Adrenal gland (tissue), 5 donors: Measurements from ENCODE around the gene KCNH3.

Source experiments
- POLR2A ChIP-seq, 2 donors: fragments of 450-650 bp; IDR thresholded peaks; one replicate each; pipeline ENCODE4 v1.6.1; 2017; ENCODE audit warnings: antibody characterized with exemption in 2 of 2, mild to moderate bottlenecking in 2 of 2, moderate library complexity in 1 of 2
- TF ChIP-seq, protein P1 (sequence below), 6 experiments: fragments of 450-650 bp in 4 of 6; fragments of 200-600 bp in 2 of 6; sonication (generic) in 1 of 6; IDR thresholded peaks; 1 replicate in 5 of 6; 2 replicates in 1 of 6; pipeline versions ENCODE4 v1.5.1 to v1.8.0; 2016 to 2021; ENCODE audit warnings: antibody characterized with exemption in 6 of 6, mild to moderate bottlenecking in 2 of 6, moderate library complexity in 1 of 6
- donor health status: DM: no; HTN: no; CAD: no.

GRCh38 chr12:49518914-49519573 is 19.8 kb upstream of the KCNH3 start:
- TF ChIP-seq, protein P1, sequence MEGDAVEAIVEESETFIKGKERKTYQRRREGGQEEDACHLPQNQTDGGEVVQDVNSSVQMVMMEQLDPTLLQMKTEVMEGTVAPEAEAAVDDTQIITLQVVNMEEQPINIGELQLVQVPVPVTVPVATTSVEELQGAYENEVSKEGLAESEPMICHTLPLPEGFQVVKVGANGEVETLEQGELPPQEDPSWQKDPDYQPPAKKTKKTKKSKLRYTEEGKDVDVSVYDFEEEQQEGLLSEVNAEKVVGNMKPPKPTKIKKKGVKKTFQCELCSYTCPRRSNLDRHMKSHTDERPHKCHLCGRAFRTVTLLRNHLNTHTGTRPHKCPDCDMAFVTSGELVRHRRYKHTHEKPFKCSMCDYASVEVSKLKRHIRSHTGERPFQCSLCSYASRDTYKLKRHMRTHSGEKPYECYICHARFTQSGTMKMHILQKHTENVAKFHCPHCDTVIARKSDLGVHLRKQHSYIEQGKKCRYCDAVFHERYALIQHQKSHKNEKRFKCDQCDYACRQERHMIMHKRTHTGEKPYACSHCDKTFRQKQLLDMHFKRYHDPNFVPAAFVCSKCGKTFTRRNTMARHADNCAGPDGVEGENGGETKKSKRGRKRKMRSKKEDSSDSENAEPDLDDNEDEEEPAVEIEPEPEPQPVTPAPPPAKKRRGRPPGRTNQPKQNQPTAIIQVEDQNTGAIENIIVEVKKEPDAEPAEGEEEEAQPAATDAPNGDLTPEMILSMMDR (IDR thresholded peaks at IDR 0.05) = no peak
- no peak for TF ChIP-seq POLR2A (IDR thresholded peaks at IDR 0.05)
